ENCODE results near the gene TMEM150B.

TMEM150B gene

DNA sequence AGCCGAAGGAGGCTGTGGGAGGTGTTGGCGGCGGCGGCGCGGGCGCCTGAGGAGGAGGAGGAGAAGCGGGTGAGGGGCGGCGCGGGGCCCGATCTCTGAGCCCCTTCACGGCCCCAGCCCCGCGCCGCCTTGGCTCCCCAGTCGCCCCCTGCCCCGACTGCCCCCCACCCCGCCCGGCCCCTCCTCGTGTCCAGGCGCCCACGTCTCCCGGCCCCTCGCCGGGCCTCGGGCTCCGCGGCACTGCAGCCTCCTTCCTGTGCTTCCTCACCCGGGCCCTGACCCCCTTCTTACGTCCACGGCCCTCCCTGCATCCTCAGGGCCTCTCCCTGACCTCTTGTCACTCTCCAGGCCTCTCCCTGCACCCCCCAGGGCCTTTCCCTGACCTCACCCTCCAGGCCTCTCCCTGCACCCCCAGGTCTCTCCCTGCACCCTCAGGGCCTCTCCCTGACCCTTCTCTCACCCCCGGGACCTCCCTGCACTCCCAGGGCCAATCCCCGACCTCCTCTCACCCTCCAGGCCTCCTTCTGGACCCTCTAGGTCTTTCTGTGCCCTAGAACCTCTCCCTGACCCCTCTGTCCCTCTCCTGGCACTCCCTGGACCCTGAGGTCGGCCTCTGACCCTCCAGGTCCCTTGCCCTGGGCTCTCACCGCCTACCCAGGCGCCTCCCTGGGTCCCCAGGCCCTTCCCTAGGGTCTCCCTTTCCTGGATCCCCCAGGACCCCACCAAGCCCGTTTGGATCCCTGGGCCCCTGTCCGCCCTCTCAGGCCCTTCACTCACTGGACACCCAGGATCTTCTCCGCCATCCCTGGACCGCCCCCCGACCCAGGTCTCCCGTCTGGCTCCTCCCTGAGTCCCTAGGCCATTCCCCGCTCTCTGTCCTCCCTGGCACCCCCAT is 15.0 kb upstream of the TMEM150B start:
- TF ChIP-seq, protein P1, sequence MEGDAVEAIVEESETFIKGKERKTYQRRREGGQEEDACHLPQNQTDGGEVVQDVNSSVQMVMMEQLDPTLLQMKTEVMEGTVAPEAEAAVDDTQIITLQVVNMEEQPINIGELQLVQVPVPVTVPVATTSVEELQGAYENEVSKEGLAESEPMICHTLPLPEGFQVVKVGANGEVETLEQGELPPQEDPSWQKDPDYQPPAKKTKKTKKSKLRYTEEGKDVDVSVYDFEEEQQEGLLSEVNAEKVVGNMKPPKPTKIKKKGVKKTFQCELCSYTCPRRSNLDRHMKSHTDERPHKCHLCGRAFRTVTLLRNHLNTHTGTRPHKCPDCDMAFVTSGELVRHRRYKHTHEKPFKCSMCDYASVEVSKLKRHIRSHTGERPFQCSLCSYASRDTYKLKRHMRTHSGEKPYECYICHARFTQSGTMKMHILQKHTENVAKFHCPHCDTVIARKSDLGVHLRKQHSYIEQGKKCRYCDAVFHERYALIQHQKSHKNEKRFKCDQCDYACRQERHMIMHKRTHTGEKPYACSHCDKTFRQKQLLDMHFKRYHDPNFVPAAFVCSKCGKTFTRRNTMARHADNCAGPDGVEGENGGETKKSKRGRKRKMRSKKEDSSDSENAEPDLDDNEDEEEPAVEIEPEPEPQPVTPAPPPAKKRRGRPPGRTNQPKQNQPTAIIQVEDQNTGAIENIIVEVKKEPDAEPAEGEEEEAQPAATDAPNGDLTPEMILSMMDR (IDR thresholded peaks at IDR 0.05), result no peak

DNA sequence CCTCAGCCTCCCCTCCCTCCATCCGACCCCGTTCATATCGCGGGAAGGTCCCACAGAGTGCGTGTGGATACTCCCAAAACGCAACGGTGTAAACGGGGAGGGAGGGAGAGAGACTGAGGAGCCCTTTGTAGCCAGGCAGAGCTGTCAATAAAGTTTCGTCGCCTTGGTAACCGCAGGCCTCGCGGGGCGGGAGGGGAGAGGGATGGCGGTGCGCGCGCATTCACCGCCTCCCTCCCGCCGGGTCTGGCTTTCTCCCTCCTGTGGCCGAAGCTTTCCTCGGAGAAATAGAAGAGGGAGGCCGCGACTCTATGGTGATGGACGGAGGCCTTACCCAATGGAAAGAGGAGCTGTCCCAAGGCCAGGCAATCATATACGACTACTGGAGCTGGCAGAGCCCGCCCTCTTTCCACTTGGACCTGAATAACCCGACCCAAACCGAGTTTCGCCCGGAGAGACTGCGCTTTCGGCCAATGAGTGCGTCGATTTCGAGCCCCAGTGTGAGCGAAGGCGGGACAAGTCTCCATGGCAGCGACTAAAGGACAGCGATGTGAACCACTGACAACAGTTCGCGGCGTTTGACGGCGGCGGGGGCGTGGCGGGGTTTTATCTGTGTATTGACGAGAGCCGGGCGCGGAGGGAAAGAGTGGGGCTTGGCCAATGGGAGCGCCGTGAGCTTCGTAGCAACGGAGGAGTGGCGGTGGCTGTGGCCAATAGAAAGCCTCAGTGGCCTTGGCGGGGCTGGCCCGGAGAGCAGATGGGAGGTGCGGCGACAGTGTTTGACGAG is 14.2 kb upstream of the TMEM150B start, which contains the start of gene KMT5C:
Gene KMT5C (plus strand): TSS at position 772 of the 784 bp plus-strand sequence. CDS start 2,061 bp downstream, outside the sequence.
- TF ChIP-seq, protein P1 (IDR thresholded peaks at IDR 0.05), result no peak

DNA sequence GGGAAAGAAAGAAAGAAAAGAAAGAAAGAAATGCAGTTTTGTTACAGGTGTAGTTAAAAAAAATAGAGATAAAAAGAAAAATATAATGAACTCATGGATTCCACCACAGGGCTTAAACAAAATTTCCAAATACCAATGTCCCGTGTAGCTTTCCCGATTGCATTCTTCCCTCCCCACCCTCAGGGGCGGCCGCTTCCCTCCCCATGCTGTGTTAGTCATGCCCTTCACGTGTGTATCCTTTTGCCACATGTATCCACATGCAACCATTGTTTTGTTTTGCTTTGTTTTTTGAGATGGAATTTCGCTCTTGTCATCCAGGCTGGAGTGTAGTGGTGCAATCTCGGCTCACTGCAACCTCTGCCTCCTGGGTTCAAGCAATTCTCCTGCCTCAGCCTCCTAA is 11.0 kb upstream of the TMEM150B start:
- TF ChIP-seq, protein P1 (IDR thresholded peaks at IDR 0.05), result no peak

DNA sequence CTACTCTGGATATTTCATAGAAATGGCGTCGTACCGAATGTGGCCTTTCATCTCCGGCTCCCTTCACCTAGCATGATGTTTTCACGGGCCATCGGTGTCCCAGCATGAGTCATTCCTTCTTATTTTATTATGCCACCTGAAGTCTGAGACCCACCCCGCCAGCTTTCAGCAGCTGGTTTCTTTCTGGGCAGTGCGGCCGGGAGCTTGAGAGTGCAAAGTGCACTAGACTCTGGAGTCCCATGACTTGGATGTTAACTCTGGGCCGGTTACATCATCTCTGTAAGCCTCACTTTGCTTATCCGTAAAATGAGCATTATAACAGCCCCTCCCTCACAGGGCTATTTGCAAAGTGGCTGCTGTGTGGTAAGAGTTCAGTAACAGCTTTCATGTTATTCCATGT is 8.7 kb upstream of the TMEM150B start:
- TF ChIP-seq, protein P1 (IDR thresholded peaks at IDR 0.05), result no peak

DNA sequence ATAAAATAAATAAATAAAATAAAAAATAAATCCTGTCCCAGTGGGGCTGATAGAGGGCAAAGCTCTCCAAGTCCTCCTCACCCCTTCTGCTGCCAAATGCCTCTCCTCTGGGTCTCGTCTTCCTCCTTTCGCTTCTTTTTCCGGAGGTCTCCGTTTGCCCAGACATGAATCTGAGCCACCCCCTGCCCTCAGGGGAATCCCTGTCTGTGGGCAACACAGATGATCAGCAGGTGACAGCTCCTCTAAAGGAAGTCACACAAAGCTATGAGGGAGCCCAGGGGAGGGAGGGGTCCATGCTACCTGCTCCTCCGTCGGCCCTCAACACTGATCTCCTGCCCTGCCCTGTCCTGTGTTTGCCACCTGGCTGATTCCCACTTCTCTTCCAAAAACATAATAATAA is 479 bp downstream of the TMEM150B start:
- TF ChIP-seq, protein P1 (IDR thresholded peaks at IDR 0.05), result no peak

DNA sequence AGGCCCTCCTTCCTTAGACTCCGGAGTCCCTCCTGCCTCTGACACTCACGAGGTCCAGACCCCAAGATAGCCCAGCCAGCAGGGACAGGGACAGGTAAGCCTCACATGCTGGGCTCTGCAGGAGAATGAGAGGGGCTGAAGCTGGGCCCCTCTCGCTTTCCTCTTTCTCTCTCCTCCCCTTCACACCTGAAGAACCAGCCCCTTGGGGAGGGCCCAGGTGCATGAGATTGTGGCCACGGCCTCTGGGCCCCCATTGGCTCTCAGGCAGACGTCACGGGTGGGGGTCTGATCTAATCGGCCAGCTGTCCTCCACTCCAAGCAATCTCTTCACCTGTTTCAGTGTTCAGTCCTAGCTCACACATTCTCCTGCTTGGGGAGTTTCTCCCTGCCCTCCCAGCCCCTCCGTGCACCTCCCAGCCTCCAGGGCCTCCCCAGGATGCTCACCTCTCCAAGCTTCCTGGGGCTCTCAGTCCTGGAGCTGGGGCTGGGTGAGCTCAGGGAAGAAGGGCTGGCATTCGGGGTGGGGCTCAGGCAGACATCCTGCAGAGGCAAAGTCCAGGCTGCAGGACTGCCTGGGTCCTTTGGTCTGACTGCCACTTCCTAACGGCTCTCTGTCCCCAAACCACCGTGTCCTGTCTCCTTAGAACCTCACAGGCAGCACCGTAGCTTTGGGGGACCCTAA is 2.8 kb downstream of the TMEM150B start:
- TF ChIP-seq, protein P1 (IDR thresholded peaks at IDR 0.05), result no peak

DNA sequence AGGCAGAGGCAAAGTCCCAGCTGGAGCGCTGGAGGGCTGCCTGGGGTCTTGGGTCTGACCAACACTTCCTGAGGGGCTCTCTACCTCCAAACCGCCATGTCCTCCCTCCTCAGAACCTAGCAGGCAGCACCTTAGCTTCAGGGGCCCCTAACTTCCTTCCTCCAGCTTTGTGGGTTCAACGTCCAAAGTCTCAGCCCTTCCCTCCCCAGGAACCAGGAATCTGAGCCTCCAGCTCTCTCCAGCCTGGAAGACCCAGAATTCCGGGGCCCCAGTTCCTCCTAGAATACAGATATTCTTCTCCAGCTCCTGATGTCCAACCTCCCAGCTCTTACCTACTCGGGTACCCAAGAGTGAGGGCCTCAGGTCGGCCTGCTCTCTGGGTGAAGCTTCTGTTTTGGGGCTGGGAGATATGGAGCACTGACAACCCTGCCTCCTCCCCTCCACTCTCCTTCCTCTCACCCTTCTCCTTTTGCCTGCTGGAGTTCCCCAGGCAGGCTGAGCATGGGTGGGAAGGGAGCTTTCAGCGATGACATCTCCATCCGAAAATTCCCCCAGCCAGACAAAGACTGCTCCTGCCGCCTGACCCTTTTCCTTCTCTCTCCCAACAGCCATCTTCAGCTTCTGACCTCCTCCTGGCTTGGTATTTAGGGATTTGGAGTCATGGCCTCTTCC is 3.5 kb downstream of the TMEM150B start:
- TF ChIP-seq, protein P1 (IDR thresholded peaks at IDR 0.05), result no peak

All from LNCAP (cell line).